A549 (cell line): ENCODE data around the gene ADARB1. TPM values are rescaled to one million over a fixed set of nuclear protein-coding genes. Genes with fewer than 3 reads are reported as not detected.

Experiments
- ATAC-seq, 2 experiments: fragments of 200-7000 bp in 1 of 2; fragments of >200 bp in 1 of 2; cut with Nextera tagmentation in 1 of 2; cut with Tn5 transposase in 1 of 2; 3 replicates each; pipeline versions ENCODE4 v1.8.0 to v1.9.1; 2018 to 2020; ENCODE audit warnings: mild to moderate bottlenecking in 1 of 2, moderate library complexity in 1 of 2
- CTCF ChIA-PET: fragments of 300-600 bp; sonication (Branson Sonifier 250); formaldehyde crosslinking; extraction: SDS; loops from one replicate; lab custom pipeline; 2021; ENCODE audit warnings: antibody characterized with exemption, inconsistent platforms; lab: Yijun Ruan, JAX
- POLR2A ChIA-PET: fragments of 350-600 bp; formaldehyde crosslinking; extraction: SDS; loops from one replicate; lab custom pipeline; 2021; ENCODE audit warnings: antibody characterized with exemption, inconsistent platforms; lab: Yijun Ruan, JAX
- DNase-seq, 2 experiments: peaks; one replicate each; pipeline versions ENCODE4 v3.0.0 to v3.0.0-alpha.2; 2011 to 2016; ENCODE audit warnings: low read depth in 1 of 2, low spot score in 1 of 2
- FAIRE-seq: peaks from 2 replicates; lab custom pipeline; 2011; peaks lifted over from hg19 to GRCh38; lab: Jason Lieb, UNC
- H3K27ac ChIP-seq, 2 experiments: fragments of >200 bp; sonication (Bioruptor Twin); formaldehyde crosslinking; 3 replicates each; pipeline ENCODE4 v1.5.1; 2016 to 2017
- H3K4me1 ChIP-seq: fragments of >200 bp; sonication (Bioruptor Twin); formaldehyde crosslinking; 3 replicates; pipeline ENCODE4 v1.6.1; 2016
- H3K4me2 ChIP-seq: fragments of >200 bp; sonication (Bioruptor Twin); formaldehyde crosslinking; 3 replicates; pipeline ENCODE4 v1.6.1; 2016
- H3K4me3 ChIP-seq: fragments of >200 bp; sonication (Bioruptor Twin); formaldehyde crosslinking; 3 replicates; pipeline ENCODE4 v1.5.1; 2016
- H3K9me3 ChIP-seq: fragments of >200 bp; sonication (Bioruptor Twin); formaldehyde crosslinking; 3 replicates; pipeline ENCODE4 v1.6.1; 2016
- ATOH8 ChIP-seq: fragments of 250-450 bp; sonication (Bioruptor Pico); IDR thresholded peaks from 2 replicates; pipeline ENCODE4 v1.5.0; 2020; ENCODE audit warnings: low read depth, mild to moderate bottlenecking, moderate library complexity
- BCL3 ChIP-seq: fragments of >200 bp; sonication (Bioruptor Twin); formaldehyde crosslinking; IDR thresholded peaks from 3 replicates; pipeline ENCODE4 v1.6.1; 2016
- CBX2 ChIP-seq: fragments of 200-600 bp; sonication (generic); IDR thresholded peaks from 2 replicates; pipeline ENCODE4 v1.6.1; 2016; ENCODE audit warnings: low read depth, mild to moderate bottlenecking, borderline replicate concordance
- CEBPB ChIP-seq, 2 experiments: fragments of >200 bp in 1 of 2; sonication (Bioruptor Twin) in 1 of 2; formaldehyde crosslinking in 1 of 2; IDR thresholded peaks; 2 replicates each; pipeline ENCODE4 v1.6.1; 2012 to 2016
- CHD2 ChIP-seq: fragments of 150-350 bp; IDR thresholded peaks from 2 replicates; pipeline ENCODE4 v1.6.1; 2014; ENCODE audit warnings: low read length; ENCODE audit not compliant: partially characterized antibody
- CTCF ChIP-seq: fragments of >200 bp; sonication (Bioruptor Twin); formaldehyde crosslinking; IDR thresholded peaks from 3 replicates; pipeline ENCODE4 v1.5.1; 2016
- E2F6 ChIP-seq: IDR thresholded peaks from 2 replicates; pipeline ENCODE4 v1.6.1; 2012; ENCODE audit warnings: low read depth, borderline replicate concordance
- ELK1 ChIP-seq: fragments of 150-350 bp; IDR thresholded peaks from 2 replicates; pipeline ENCODE4 v1.6.1; 2014; ENCODE audit warnings: low read depth, mild to moderate bottlenecking, low read length
- HDAC2 ChIP-seq: fragments of 200-600 bp; sonication (generic); IDR thresholded peaks from 2 replicates; pipeline ENCODE4 v1.6.1; 2016
- HOXA7 ChIP-seq: fragments of 250-450 bp; sonication (Bioruptor Pico); IDR thresholded peaks from 2 replicates; pipeline ENCODE4 v1.5.0; 2020; ENCODE audit warnings: mild to moderate bottlenecking, moderate library complexity
- HOXB13 ChIP-seq: fragments of 250-450 bp; sonication (Bioruptor Pico); IDR thresholded peaks from 2 replicates; pipeline ENCODE4 v1.5.0; 2020; ENCODE audit warnings: low read depth, mild to moderate bottlenecking, moderate library complexity
- JUNB ChIP-seq: fragments of >200 bp; sonication (Bioruptor Twin); formaldehyde crosslinking; IDR thresholded peaks from 2 replicates; pipeline ENCODE4 v1.6.1; 2016
- MAZ ChIP-seq: fragments of 150-350 bp; IDR thresholded peaks from 2 replicates; pipeline ENCODE4 v1.6.1; 2014; ENCODE audit warnings: antibody characterized with exemption, low read depth, low read length, borderline replicate concordance
- NFE2L2 ChIP-seq: fragments of 150-350 bp; conservative IDR thresholded peaks from 2 replicates; pipeline ENCODE4 v1.6.1; 2014; ENCODE audit warnings: low read length
- NPAS2 ChIP-seq: fragments of 250-450 bp; sonication (Bioruptor Pico); IDR thresholded peaks from 2 replicates; pipeline ENCODE4 v1.8.0; 2022; ENCODE audit warnings: mild to moderate bottlenecking, moderate library complexity, borderline replicate concordance
- POLR2AphosphoS2 ChIP-seq: conservative IDR thresholded peaks from 2 replicates; pipeline ENCODE4 v1.6.1; 2012; ENCODE audit warnings: low read length, improper control_type of control experiment, inconsistent platforms
- RAD21 ChIP-seq, 2 experiments: fragments of >200 bp in 1 of 2; sonication (Bioruptor Twin) in 1 of 2; formaldehyde crosslinking in 1 of 2; IDR thresholded peaks in 1 of 2; conservative IDR thresholded peaks in 1 of 2; 2 replicates in 1 of 2; 3 replicates in 1 of 2; pipeline ENCODE4 v1.6.1; 2012 to 2018; ENCODE audit warnings: inconsistent platforms in 1 of 2
- RARB ChIP-seq: fragments of 250-450 bp; sonication (Bioruptor Pico); IDR thresholded peaks from 2 replicates; pipeline ENCODE4 v1.8.0; 2021; ENCODE audit warnings: mild to moderate bottlenecking, moderate library complexity
- REST ChIP-seq: fragments of 200-600 bp; sonication (generic); IDR thresholded peaks from 2 replicates; pipeline ENCODE4 v1.6.1; 2016; ENCODE audit warnings: antibody characterized with exemption, mild to moderate bottlenecking, moderate library complexity
- TFCP2L1 ChIP-seq: fragments of 250-450 bp; sonication (Bioruptor Pico); IDR thresholded peaks from 2 replicates; pipeline ENCODE4 v1.5.0; 2021; ENCODE audit warnings: mild to moderate bottlenecking
- ZFP36 ChIP-seq: fragments of 450-650 bp; IDR thresholded peaks from 2 replicates; pipeline ENCODE4 v1.6.1; 2014; ENCODE audit warnings: borderline replicate concordance; ENCODE audit not compliant: partially characterized antibody
- WGBS: methylation state at CpG from one replicate; pipeline ENCODE4 v1.1.6; 2017; ENCODE audit errors: missing lambda C conversion rate; 5-methylcytosine and 5-hydroxymethylcytosine counted together
- polyA plus RNA-seq, 4 experiments: library from polyadenylated mRNA; depleted of rRNA in 3 of 4; stranded (reverse); fragments of >200 nt; fragmentation: RNase III in 1 of 4; extraction: RNeasy Plus Mini Kit Qiagen cat#74134 plus additional on column Dnase treatment in 1 of 4; gene quantifications; 2 replicates in 3 of 4; 3 replicates in 1 of 4; pipeline ENCODE4 v1.2.3, GENCODE V29; 2011 to 2017

ADARB1 gene
- polyA plus RNA-seq, 2 of the 4 experiments (the other 2 are of a cell fraction): 3.2 to 5.7 TPM

- H3K4me1 ChIP-seq: no peaks in the 10 kb centered on the region
- TF ChIP-seq CHD2 (no peak), CTCF (no peak), HOXB13 (no peak), CBX2 (no peak), TFCP2L1 (CRISPR knock-in tag) (no peak), POLR2AphosphoS2 (no peak), MAZ (no peak), NPAS2 (CRISPR knock-in tag) (no peak), RARB (no peak), BCL3 (no peak), NFE2L2 (no peak), REST (no peak), HDAC2 (no peak), RAD21 (conservative IDR thresholded peaks at IDR 0.05 in 1 of 2, IDR thresholded peaks at IDR 0.05 in 1 of 2) (no peak), ATOH8 (no peak), ELK1 (no peak), JUNB (no peak), CEBPB (IDR thresholded peaks at IDR 0.05) (no peak)
- TF ChIP-seq, all 56 proteins: peak for 0
- ATAC-seq: no peak
- CTCF ChIA-PET: interaction anchor here (1.9 kb wide), 1 partner anchor 52 kb away, joined by 4 read pairs; no protein-coding TSS in a partner anchor
- WGBS: 80% methylated on average over 8 of the region's 8 CpGs
- H3K4me2 ChIP-seq: no peak overlapping the region
- POLR2A ChIA-PET: no interaction called here
- H3K4me3 ChIP-seq: no peak overlapping the region
- no peak overlapping the region for H3K27ac ChIP-seq
- no peak for FAIRE-seq
- no peaks in the 10 kb centered on the region for H3K9me3 ChIP-seq
- no peak for DNase-seq
Observed at GRCh38 chr21:45088729-45089128, 14.3 kb downstream of the ADARB1 start.

GRCh38 chr21:45089964-45090363 lies 15.6 kb downstream of the ADARB1 start:
- 81% methylated on average over 4 of the region's 4 CpGs for whole genome bisulfite sequencing
- H3K4me1 ChIP-seq: no peaks in the 10 kb centered on the region
- FAIRE-seq (no peak), ATAC-seq (no peak), DNase-seq (no peak)
- no peaks in the 10 kb centered on the region for H3K9me3 ChIP-seq
- CTCF ChIA-PET: interaction anchor here (1.2 to 1.9 kb wide), 2 partner anchors 39 to 50 kb away, joined by 3 to 4 read pairs; no protein-coding TSS in a partner anchor
- H3K4me3 ChIP-seq: no peak overlapping the region
- no peak overlapping the region for H3K27ac ChIP-seq
- POLR2A ChIA-PET: no interaction called here
- TF ChIP-seq ZFP36 (no peak), E2F6 (no peak), HOXA7 (CRISPR knock-in tag) (no peak)
- no peak overlapping the region for H3K4me2 ChIP-seq
